Body of pancreas (tissue), 4 donors: ENCODE measurements around the gene PTGFRN.

ENCODE experiments used
- POLR2A ChIP-seq, 3 donors: fragments of 450-650 bp; IDR thresholded peaks; one replicate each; pipeline ENCODE4 v1.6.1; 2016; ENCODE audit warnings: antibody characterized with exemption in 3 of 3, mild to moderate bottlenecking in 2 of 3
- TF ChIP-seq, protein P1 (sequence below), 7 experiments: fragments of 450-650 bp in 4 of 7; fragments of 200-600 bp in 3 of 7; sonication (generic) in 3 of 7; IDR thresholded peaks; one replicate each; pipeline ENCODE4 v1.5.1; 2016 to 2019; ENCODE audit warnings: antibody characterized with exemption in 7 of 7

DNA sequence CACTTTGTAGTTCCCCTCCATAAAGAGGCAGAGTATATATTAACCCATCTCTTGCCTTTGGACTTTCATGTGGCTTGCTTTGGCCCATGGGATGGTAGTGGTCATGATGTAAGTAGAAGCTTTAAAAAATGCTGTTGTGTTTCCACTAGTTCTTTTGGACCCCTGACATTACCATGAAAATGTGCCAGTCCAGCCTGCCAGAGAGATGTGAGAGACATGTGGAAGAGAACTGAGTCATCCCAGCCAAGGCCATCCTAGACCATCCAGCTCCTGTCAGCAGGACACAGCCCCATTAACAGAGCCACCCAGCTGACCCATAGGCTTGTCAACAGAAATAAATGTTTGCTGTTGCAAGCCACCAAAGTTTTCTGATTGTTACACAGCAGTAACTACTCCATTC, 87.9 kb downstream of the PTGFRN start:
- TF ChIP-seq, protein P1, sequence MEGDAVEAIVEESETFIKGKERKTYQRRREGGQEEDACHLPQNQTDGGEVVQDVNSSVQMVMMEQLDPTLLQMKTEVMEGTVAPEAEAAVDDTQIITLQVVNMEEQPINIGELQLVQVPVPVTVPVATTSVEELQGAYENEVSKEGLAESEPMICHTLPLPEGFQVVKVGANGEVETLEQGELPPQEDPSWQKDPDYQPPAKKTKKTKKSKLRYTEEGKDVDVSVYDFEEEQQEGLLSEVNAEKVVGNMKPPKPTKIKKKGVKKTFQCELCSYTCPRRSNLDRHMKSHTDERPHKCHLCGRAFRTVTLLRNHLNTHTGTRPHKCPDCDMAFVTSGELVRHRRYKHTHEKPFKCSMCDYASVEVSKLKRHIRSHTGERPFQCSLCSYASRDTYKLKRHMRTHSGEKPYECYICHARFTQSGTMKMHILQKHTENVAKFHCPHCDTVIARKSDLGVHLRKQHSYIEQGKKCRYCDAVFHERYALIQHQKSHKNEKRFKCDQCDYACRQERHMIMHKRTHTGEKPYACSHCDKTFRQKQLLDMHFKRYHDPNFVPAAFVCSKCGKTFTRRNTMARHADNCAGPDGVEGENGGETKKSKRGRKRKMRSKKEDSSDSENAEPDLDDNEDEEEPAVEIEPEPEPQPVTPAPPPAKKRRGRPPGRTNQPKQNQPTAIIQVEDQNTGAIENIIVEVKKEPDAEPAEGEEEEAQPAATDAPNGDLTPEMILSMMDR (IDR thresholded peaks at IDR 0.05) = no peak
- TF ChIP-seq POLR2A (IDR thresholded peaks at IDR 0.05) = no peak
